ENCODE measurements around the gene ARHGEF37.

DNA sequence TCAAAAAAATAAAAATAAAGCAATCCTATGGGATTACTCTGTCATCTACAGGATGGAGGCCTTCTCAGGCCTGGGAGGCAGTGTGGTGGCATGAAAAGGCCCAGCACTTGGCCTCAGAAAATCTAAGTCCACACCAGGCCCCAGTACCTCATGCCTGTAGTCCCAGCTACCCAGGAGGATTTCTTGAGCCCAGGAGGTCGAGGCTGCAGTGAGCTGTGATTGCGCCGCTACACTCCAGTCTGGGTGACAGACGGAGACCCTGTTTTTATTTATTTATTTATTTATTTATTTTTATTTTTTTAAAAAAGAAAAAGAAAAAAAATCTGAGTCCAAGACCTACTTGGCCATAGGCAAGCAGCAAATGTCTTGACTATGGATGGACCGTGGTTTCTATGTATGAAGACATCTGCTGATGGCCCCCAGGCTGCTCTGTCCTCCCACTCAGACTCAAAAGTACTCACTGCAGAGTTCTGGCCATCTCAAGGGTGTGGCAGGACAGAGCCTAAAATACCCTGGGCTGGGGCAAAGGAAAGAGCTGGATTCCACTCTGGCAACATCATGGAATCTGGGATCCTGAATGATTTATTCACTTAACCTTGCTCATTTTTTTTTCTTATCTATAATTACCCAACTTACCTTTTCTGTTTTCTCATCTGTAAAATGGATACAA lies 55.0 kb downstream of the ARHGEF37 start:
- no peak for TF ChIP-seq ELF4 (IDR thresholded peaks at IDR 0.05)
- no peak for TF ChIP-seq SP1 (IDR thresholded peaks at IDR 0.05)
- no peak for TF ChIP-seq ZNF384 (IDR thresholded peaks at IDR 0.05)
- TF ChIP-seq FOXM1 (IDR thresholded peaks at IDR 0.05; ENCODE audit: borderline replicate concordance) = no peak
- TF ChIP-seq, protein P1, sequence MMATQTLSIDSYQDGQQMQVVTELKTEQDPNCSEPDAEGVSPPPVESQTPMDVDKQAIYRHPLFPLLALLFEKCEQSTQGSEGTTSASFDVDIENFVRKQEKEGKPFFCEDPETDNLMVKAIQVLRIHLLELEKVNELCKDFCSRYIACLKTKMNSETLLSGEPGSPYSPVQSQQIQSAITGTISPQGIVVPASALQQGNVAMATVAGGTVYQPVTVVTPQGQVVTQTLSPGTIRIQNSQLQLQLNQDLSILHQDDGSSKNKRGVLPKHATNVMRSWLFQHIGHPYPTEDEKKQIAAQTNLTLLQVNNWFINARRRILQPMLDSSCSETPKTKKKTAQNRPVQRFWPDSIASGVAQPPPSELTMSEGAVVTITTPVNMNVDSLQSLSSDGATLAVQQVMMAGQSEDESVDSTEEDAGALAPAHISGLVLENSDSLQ (IDR thresholded peaks at IDR 0.05) = no peak
- TF ChIP-seq NFRKB (IDR thresholded peaks at IDR 0.05) = no peak
- no peak for TF ChIP-seq TARDBP (IDR thresholded peaks at IDR 0.05)
- no peak for TF ChIP-seq BHLHE40 (IDR thresholded peaks at IDR 0.05; ENCODE audit: borderline replicate concordance)
